ENCODE measurements around the gene ZNF516.

GRCh38 chr18:76474824-76475223 lies 20.2 kb downstream of the ZNF516 start:
- TF ChIP-seq EZH2 (IDR thresholded peaks at IDR 0.05; ENCODE audit: insufficient read depth, poor library complexity, severe bottlenecking) = no peak
- no peak for TF ChIP-seq EZH2phosphoT487 (IDR thresholded peaks at IDR 0.05; ENCODE audit: insufficient read depth, low read depth)

Measured in GM23248 (cell line).